Esophagus muscularis mucosa (tissue), 4 donors: Measurements from ENCODE around the gene ACO2. TPM values are rescaled to one million over a fixed set of nuclear protein-coding genes. Genes with fewer than 3 reads are reported as not detected.

Experiments
- DNase-seq: peaks from one replicate; pipeline ENCODE4 v3.0.0-alpha.2; 2017; ENCODE audit errors: extremely low spot score
- H3K27ac ChIP-seq, 4 donors: fragments of 200-600 bp; sonication (generic); replicated peaks in 1 of 4; 1 replicate in 3 of 4; 2 replicates in 1 of 4; pipeline ENCODE4 v1.5.1; 2016 to 2019; ENCODE audit warnings: mild to moderate bottlenecking in 1 of 4
- H3K27me3 ChIP-seq, 4 donors: fragments of 200-600 bp; sonication (generic); one replicate each; pipeline versions ENCODE4 v1.5.1 to v1.6.0; 2016 to 2019
- H3K36me3 ChIP-seq, 4 donors: fragments of 200-600 bp; sonication (generic); one replicate each; pipeline ENCODE4 v1.5.1; 2016 to 2019
- H3K4me1 ChIP-seq, 4 donors: fragments of 200-600 bp; sonication (generic); one replicate each; pipeline ENCODE4 v1.5.1; 2016 to 2019
- H3K4me3 ChIP-seq, 4 donors: fragments of 200-600 bp; sonication (generic); 1 replicate in 2 of 4; 2 replicates in 2 of 4; pipeline ENCODE4 v1.5.1; 2016 to 2019; ENCODE audit warnings: mild to moderate bottlenecking in 4 of 4, moderate library complexity in 1 of 4
- H3K9me3 ChIP-seq, 4 donors: fragments of 200-600 bp; sonication (generic); 1 replicate in 3 of 4; 2 replicates in 1 of 4; pipeline ENCODE4 v1.5.1; 2016 to 2019
- EP300 ChIP-seq: sonication (generic); formaldehyde crosslinking; IDR thresholded peaks from one replicate; pipeline ENCODE4 v1.6.1; 2017; ENCODE audit warnings: antibody characterized with exemption
- POLR2A ChIP-seq: fragments of 450-650 bp; IDR thresholded peaks from one replicate; pipeline ENCODE4 v1.6.1; 2017; ENCODE audit warnings: antibody characterized with exemption, moderate library complexity, mild to moderate bottlenecking, low read depth
- POLR2AphosphoS5 ChIP-seq, 2 donors: sonication (generic); formaldehyde crosslinking; IDR thresholded peaks; one replicate each; pipeline ENCODE4 v1.6.1; 2017; ENCODE audit warnings: antibody characterized with exemption in 2 of 2
- WGBS: methylation state at CpG from one replicate; pipeline ENCODE4 v1.1.5; 2018; 5-methylcytosine and 5-hydroxymethylcytosine counted together
- intact Hi-C: fragments of 100-400 bp; cut with DNase I; formaldehyde crosslinking; loops from one replicate; pipeline ENCODE4 v1.15.1; 2023
- total RNA-seq, 4 donors: library from RNA; depleted of rRNA; stranded (reverse); fragments of >200 nt; gene quantifications; one replicate each; pipeline versions ENCODE4 v1.1.0 to v1.2.1, GENCODE V29; 2016
- TF ChIP-seq, protein P1 (sequence below), 3 experiments: fragments of 200-600 bp in 2 of 3; fragments of 450-650 bp in 1 of 3; sonication (generic) in 2 of 3; IDR thresholded peaks; one replicate each; pipeline ENCODE4 v1.5.1; 2017 to 2019; ENCODE audit warnings: antibody characterized with exemption in 3 of 3, mild to moderate bottlenecking in 2 of 3, moderate library complexity in 1 of 3

The ACO2 gene
- total RNA-seq, 4 donors from 2014 or later: 141 to 214 (median 166) TPM

DNA sequence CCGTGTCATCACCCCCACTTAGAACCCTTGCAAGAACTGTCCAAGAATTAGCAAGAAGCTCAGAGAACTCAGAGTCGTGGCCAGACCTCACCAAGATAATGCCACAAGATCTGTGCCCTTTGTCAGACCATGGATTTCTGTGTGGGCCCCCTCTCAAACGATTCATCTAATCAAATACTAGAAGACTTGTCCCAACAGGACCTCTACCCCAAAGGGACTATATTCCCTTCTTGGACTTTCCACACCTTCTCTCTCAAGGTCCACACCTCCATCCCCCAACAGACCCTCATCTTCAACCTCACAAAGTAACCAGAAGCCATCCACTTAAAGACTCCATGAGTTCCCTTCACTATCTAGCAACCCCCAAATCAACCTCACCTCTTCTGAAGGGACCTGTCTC, 72.6 kb downstream of the ACO2 start:
- 72% methylated on average over 3 of the region's 3 CpGs for WGBS
- H3K36me3 ChIP-seq: peaks cover 0 to 23% (median 21%) of the 10 kb centered on the region in 4 donors
- H3K4me3 ChIP-seq: no peak overlapping the region
- intact Hi-C loops: no loop called here
- no peaks in the 10 kb centered on the region for H3K9me3 ChIP-seq
- TF ChIP-seq POLR2A (no peak), POLR2AphosphoS5 (IDR thresholded peaks at IDR 0.05) (no peak), EP300 (no peak)
- TF ChIP-seq, protein P1, sequence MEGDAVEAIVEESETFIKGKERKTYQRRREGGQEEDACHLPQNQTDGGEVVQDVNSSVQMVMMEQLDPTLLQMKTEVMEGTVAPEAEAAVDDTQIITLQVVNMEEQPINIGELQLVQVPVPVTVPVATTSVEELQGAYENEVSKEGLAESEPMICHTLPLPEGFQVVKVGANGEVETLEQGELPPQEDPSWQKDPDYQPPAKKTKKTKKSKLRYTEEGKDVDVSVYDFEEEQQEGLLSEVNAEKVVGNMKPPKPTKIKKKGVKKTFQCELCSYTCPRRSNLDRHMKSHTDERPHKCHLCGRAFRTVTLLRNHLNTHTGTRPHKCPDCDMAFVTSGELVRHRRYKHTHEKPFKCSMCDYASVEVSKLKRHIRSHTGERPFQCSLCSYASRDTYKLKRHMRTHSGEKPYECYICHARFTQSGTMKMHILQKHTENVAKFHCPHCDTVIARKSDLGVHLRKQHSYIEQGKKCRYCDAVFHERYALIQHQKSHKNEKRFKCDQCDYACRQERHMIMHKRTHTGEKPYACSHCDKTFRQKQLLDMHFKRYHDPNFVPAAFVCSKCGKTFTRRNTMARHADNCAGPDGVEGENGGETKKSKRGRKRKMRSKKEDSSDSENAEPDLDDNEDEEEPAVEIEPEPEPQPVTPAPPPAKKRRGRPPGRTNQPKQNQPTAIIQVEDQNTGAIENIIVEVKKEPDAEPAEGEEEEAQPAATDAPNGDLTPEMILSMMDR (IDR thresholded peaks at IDR 0.05): no peak
- no peak for DNase-seq
- H3K27ac ChIP-seq: peak overlapping the region in 2 of 4 donors; percentile 42 to 93
- no peaks in the 10 kb centered on the region for H3K27me3 ChIP-seq
- H3K4me1 ChIP-seq: peaks cover 20 to 65% (median 58%) of the 10 kb centered on the region in 4 donors

DNA sequence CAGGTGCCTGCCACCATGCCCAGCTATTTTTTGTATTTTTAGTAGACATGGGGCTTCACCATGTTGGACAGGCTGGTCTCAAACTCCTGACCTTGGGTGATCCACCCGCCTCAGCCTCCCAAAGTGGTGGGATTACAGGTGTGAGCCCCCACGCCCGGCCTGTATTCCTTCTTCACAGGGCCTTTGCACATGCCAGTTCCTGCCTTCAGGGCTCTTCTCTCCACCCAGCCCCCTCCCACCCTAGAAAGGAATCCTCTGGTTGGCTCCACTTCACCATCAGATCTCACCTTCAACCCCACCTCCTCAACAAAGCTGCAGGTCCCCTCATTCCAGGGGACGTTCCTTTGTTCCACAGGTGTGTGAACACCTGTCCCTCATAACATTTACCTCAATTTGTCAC, 73.3 kb downstream of the ACO2 start:
- intact Hi-C loops: no loop called here
- peaks cover 20 to 65% (median 58%) of the 10 kb centered on the region in 4 donors for H3K4me1 ChIP-seq
- no peaks in the 10 kb centered on the region for H3K9me3 ChIP-seq
- no peak overlapping the region for H3K4me3 ChIP-seq
- H3K27ac ChIP-seq: peak overlapping the region in 3 of 4 donors; percentile 9 to 93 (median 42)
- WGBS: 96% methylated on average over 4 of the region's 4 CpGs
- H3K27me3 ChIP-seq: no peaks in the 10 kb centered on the region
- no peak for DNase-seq
- peaks cover 0 to 23% (median 17%) of the 10 kb centered on the region in 4 donors for H3K36me3 ChIP-seq
- TF ChIP-seq POLR2A (no peak), POLR2AphosphoS5 (IDR thresholded peaks at IDR 0.05) (no peak)

DNA sequence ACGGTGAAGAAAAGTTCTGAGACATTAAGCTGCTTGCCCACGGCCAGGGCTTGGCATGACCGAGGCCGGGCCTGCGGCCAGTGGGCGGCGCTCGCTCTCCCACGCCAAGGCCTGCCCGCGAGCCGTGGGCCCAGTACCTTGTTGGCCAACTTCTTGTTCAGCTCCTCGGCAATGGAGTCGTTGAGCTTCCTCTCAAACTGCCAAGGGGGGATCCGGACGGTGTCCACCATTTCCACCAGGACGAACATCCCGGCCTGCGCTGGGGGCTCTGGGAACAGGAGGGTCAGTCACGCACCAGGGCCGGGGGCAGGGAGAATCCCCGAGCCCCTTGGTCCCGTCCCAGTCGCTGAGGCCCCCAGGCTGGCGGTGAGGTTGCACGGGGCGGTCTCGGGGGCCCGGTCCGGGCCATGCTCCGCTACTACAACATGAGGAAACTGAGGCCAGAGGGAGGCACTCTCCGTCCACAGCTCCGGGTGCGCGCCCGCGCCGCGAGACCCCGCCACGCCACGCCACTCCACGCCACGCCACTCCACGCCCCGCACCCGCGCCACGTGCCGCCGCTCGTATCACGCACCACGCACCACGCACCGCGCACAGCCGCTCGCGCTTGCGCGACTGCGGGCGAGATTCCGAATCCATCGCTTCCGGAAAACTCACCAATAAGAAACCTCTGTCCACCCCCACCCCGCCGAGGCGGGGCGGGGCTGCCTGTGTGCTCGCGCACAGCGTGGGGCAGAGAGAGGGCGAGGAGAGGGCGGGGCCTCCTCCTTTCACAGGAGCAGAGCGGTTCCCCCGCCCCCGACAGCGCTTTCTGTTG, 75.1 kb downstream of the ACO2 start, which contains the start of gene POLR3H:
Gene POLR3H (minus strand): TSS at position 617 of the 817 bp plus-strand sequence. CDS start 369 bp downstream, at position 248.
- Histone ChIP-seq H3K4me1 (peaks cover 20 to 54% (median 46%) of the 10 kb centered on the region in 4 donors), H3K27me3 (no peaks in the 10 kb centered on the region), H3K9me3 (no peaks in the 10 kb centered on the region), H3K36me3 (peaks cover 0 to 17% (median 11%) of the 10 kb centered on the region in 4 donors), H3K27ac (peak within 1 kb of the TSS; percentile 89 to 93 (median 92)), H3K4me3 (peak within 1 kb of the TSS; percentile 70 to 93 (median 76))
- intact Hi-C loops: loop anchor here (2.0 kb wide), 1 partner anchor 77 kb away; the partner anchor contains the start of genes DESI1 and XRCC6
- peak; percentile 99 for DNase-seq
- WGBS: under 1% methylated on average over 50 of the region's 80 CpGs
- TF ChIP-seq EP300 (no peak), POLR2A (peak; percentile 40), POLR2AphosphoS5 (IDR thresholded peaks at IDR 0.05) (peak; percentile 75 to 84)
- TF ChIP-seq, protein P1 (IDR thresholded peaks at IDR 0.05): peak; percentile 63 to 72 (median 72)

DNA sequence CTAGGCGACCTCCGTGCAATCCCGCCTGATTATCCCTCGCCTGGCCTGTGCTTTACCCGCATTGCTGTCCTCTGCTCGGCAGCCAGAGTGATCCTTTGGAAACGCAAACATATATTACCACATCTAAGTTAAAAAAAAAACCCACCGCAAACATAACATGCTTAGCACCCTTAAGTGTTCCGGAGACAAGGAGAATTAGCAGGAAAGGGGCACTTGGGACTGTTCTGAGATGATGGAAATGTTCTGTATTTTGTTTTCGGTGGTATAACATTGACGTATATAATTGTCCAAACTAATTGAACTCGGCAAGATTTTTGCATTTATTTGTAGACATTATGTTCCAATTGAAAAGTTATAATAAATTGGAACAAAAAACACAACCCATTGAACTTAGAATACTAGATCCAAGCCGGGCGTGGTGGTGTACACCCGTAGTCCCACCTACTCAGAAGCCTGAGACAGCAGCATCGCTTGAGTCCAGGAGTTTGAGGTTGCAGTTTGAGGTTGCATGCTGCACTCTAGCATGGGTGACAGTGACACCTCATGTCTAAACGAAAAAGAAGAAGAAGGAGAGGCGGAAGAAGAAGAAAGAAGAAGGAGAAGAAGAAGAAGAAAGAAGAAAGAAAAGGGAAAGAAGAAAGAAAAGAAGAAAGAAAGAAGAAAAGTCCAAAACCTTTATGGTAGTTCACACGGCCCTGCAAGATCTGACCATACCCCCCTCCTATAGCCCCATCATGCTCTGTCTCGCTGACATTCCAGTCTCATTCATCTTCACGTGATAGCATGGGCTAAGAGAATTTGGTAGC, 76.0 kb downstream of the ACO2 start:
- intact Hi-C loops: loop anchor here (2.0 to 5.0 kb wide), 2 partner anchors 42 to 76 kb away; partner anchors contain the start of genes DESI1, PMM1 and XRCC6
- Histone ChIP-seq H3K4me3 (peak overlapping the region; percentile 70 to 93 (median 76)), H3K27me3 (no peaks in the 10 kb centered on the region), H3K4me1 (peaks cover 20 to 45% (median 38%) of the 10 kb centered on the region in 4 donors), H3K36me3 (peaks cover 0 to 10% (median 5%) of the 10 kb centered on the region in 4 donors), H3K27ac (peak overlapping the region; percentile 41 to 93 (median 90)), H3K9me3 (no peaks in the 10 kb centered on the region)
- no peak for DNase-seq
- TF ChIP-seq POLR2A: no peak
- TF ChIP-seq, protein P1 (IDR thresholded peaks at IDR 0.05): no peak
- no peak for TF ChIP-seq EP300
- peak in 1 of 2 donors; percentile 7 for TF ChIP-seq POLR2AphosphoS5 (IDR thresholded peaks at IDR 0.05)
- 25% methylated on average over 17 of the region's 21 CpGs for WGBS
